LNCAP (cell line): ENCODE results near the gene GLMP.

Source experiments
- TF ChIP-seq, protein P1 (sequence below): fragments of 450-650 bp; IDR thresholded peaks from 2 replicates; pipeline ENCODE4 v1.5.1; 2017; ENCODE audit warnings: mild to moderate bottlenecking

The GLMP gene

DNA sequence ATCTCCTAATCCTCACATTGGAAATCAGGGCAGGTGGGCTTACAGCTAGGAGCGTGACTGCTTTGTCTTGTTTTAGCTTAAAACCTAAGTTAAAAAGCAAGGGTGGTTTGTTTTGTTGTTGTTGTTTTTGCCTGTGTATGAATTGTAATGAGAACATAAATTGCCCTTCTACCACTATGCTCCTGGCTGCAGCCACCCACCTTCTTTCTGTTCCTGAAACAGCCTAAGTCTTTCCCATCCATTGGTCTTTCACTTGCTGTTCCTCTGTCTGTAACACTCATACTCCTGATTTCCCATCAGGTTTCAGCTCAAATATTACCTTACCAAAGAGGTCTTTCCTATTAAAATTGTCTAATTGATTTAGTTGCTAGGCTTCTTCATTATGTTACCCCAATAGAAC, 12.0 kb downstream of the GLMP start:
- TF ChIP-seq, protein P1, sequence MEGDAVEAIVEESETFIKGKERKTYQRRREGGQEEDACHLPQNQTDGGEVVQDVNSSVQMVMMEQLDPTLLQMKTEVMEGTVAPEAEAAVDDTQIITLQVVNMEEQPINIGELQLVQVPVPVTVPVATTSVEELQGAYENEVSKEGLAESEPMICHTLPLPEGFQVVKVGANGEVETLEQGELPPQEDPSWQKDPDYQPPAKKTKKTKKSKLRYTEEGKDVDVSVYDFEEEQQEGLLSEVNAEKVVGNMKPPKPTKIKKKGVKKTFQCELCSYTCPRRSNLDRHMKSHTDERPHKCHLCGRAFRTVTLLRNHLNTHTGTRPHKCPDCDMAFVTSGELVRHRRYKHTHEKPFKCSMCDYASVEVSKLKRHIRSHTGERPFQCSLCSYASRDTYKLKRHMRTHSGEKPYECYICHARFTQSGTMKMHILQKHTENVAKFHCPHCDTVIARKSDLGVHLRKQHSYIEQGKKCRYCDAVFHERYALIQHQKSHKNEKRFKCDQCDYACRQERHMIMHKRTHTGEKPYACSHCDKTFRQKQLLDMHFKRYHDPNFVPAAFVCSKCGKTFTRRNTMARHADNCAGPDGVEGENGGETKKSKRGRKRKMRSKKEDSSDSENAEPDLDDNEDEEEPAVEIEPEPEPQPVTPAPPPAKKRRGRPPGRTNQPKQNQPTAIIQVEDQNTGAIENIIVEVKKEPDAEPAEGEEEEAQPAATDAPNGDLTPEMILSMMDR = no peak

DNA sequence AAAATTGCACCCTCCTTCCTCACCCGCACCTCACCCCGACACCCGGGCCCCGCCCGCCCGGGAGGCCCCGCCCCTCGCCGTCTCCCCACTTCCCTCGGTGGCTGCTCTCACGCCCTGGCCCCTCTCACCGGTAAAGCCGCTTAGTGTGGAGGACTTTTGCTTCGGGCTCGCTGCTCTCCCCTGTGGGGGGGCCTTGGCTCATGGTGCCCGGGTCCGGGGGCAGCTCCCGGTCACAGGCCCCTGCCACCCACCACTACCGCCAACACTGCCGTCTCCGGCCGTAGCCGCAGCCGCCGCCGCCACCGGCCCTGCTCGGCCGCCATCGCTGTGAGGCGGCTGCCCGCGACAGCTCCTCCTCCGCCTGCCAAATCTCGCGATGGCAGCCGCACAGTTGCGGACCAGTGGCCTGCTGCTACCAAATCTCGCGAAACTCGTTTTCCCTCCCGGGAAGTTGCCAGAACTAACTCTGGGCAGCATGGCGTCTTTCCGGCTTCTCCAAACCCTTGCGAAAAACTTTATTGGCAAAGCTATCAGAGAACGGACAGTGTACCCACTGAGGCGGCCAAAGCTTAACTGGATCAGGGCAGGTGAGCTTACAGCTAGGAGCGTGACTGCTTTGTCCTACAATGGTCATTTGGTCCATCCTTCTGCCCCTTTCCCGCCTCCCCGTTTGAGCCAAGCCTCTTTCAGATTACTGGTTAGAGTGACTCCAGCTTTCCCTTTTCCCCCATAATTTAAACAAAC, 12.8 kb downstream of the GLMP start, which contains the start of gene SMG5:
TSS of gene SMG5 (minus strand) at position 347 of the 744 bp plus-strand sequence. CDS start at position 202, 145 bp downstream.
- TF ChIP-seq, protein P1 = no peak

DNA sequence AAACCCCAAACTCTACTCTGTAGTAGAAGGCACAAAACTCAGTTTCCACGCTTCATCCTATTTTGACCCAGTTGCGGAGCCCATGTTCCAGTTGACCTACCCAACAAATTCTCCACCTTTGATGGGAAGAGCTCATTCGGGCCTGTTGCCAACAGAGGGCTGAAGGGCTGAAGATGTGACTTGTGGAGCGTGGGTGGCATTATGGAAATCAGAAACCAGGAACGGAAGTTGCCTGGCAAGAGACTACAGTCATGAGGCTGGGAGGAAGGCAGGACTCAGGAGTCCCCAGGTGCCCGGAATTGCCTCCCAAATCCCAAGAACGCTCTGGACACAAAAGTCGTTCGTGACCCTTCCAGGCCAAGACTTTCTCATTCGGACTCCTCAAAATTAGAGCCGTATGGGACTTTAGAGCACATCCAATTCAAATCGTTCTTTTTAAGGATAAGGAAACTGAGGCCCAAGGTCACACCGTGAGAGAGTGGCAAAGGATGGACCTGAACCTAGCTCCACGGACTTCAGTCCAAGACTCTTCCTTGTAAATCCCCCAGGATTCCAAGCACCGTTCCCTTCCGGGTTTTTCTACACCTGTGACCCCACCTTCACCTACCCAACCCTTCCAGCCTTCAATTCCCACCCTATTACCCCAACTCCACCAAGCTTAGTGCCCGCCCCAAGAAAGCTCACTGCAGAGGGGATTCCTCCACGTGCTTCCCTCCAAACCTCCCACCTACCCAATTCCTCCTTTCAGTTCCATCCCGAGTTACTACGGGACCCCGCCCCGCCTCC, 13.6 kb downstream of the GLMP start:
- TF ChIP-seq, protein P1 = no peak

DNA sequence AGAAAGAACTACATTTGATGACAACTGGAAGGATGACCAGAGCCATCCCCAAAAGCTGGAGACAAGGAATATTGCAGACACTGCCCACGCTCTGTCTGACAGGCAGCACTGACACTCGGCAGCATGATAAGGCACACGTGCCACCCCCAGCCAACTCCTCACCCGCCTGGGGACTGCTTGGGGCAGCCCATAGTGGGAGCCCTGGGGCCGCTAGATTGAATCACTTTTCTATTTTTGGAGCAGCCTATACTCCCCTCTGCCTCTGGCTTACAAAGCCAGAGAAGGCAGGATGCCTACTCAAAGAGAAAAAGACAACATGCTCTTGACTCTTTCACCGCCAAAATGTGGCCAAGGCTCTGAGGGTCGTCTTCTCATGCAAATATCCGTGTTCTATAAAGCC, 14.2 kb downstream of the GLMP start:
- TF ChIP-seq, protein P1 = no peak

DNA sequence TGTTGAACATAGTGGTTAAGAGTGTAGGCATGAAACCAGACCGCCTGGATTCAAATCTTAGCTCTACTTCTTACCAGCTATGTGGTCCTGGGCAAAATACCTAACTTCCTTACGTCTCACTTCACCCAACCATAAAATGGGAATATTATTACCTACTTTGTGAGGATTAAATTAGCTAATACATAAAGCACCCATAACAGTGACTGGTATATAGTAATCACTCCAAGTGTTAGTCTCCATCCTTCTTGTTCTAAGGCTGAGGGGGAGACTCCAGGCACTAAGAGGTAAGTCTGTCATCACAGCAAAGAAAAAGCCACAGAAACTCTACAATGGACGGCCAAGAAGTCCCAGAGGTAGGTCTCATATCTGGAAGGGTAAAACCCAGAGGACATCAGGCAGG, 15.6 kb downstream of the GLMP start:
- TF ChIP-seq, protein P1 = no peak

DNA sequence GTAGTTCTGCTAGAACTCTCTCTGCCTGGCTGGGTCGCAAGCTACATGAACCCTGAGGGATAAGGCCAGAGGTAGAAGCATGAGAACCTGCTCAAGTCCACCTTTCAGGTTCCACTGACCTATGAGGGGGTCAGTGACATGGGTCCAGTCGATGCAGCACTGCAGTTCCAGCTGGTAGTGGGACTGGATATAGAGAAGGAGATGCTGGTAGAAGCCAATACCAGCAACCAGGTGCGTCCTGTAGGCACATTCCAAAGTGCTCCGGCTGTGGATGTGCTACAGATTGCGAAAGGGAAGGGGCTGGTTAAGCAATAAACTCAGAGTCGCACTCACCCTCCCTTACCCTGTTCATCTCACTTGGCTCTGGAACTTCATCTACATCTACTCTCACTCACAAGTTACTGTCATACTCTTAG, 18.5 kb downstream of the GLMP start:
- TF ChIP-seq, protein P1 = no peak

DNA sequence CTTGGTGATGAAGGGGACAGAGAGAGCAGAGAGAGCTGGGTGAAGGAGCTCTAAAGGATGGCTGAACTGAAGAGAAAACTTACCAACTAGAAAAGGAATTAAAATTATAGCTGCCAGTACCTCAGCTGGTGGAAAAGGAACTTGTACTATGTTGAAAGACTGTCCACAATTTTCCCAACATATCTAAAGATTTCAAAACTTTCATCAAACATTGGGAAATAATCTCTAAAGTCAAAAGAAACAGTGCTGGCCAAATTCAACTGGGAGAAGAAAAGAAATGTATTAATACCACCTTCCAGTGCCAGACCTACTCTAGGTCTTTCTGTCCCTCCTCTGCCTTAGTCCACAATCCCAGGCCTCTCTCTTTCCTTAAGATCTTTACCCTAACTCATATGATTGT, 18.9 kb downstream of the GLMP start:
- TF ChIP-seq, protein P1 = no peak
